ENCODE results near the gene DIDO1.

The DIDO1 gene

GRCh38 chr20:62951143-62951895, 25.0 kb upstream of the DIDO1 start:
- DNase-seq (ENCODE audit: low read depth) = no peak

- DNase-seq (ENCODE audit: low read depth) = no peak
These were observed 24.4 kb upstream of the DIDO1 start for GRCh38 chr20:62950741-62951140.

- DNase-seq (ENCODE audit: low read depth) = no peak
These were observed 23.7 kb upstream of the DIDO1 start for GRCh38 chr20:62949962-62950361.

GRCh38 chr20:62949153-62949821, 23.0 kb upstream of the DIDO1 start:
- no peak for DNase-seq (ENCODE audit: low read depth)

- DNase-seq (ENCODE audit: low read depth) = no peak
These were observed 21.4 kb upstream of the DIDO1 start for GRCh38 chr20:62947532-62948300.

DNA sequence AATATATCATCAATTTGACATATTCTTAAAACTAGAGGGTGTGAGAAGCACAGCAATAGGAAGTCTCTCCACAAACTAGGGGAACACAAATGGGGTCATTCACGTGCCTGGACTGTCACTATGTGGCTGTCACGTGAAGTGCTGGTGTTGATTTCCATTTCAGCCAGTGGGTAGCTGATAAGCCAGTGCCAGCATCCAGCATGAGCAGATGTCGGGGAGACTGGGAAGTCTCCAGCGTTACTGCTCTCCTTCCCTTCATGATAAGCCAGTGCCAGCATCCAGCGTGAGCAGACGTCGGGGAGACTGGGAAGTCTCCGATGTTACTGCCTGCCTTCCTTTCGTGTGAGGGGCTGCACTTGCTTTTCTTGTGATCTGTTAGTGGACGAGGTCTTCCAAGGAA, 20.6 kb upstream of the DIDO1 start:
- DNase-seq (ENCODE audit: low read depth) = no peak

- no peak for DNase-seq (ENCODE audit: low read depth)
These were observed 19.6 kb upstream of the DIDO1 start for GRCh38 chr20:62945771-62946339.

DNA sequence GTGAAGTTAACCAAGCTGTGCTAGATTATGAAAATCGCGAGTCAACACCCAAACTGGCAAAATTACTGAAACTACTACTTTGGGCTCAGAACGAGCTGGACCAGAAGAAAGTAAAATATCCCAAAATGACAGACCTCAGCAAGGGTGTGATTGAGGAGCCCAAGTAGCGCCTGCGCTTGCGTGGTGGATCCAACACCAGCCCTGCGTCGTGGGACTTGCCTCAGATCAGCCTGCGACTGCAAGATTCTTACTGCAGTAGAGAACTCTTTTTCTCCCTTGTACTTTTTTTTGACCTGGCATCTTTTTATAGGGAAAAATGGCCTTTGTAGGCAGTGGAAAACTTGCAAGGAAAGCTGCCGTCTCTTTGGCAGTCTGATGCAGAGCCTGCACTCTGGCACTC, 18.4 kb upstream of the DIDO1 start:
- DNase-seq (ENCODE audit: low read depth) = no peak

DNA sequence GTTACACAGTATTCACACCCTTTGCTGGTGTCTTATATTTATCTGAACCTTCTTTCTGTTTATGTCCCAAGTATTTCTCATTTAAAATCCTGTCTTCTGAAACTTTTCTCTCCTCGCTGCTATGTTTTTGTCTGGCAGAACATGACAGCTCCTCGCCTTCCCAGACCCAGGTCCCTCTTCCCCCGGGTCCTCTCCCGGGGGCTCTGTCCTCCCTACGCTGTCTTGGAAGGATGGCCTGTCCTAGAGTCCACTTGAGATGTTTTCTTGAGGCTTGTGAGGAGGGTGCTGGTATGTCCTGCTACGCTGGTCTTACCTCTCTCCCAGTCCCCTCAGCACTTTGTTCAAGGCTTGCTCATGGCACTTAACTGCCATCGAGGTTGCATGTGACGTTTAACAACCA, 17.9 kb upstream of the DIDO1 start:
- no peak for DNase-seq (ENCODE audit: low read depth)

DNA sequence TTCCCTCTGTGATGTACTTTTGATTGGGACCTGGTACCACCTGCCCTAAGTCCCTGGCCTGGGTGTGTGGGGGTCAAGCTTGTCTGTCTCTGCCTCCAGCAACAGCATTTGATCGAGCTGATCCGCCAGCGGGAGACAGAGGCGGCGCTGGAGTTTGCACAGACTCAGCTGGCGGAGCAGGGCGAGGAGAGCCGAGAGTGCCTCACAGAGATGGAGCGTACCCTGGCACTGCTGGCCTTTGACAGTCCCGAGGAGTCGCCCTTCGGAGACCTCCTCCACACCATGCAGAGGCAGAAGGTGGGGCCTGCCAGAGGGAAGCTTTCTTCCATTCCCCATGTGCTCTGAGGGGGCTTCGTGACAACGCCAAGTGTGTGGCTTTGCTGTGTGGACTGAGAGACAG, 17.1 kb upstream of the DIDO1 start:
- DNase-seq (ENCODE audit: low read depth) = no peak

- no peak for DNase-seq (ENCODE audit: low read depth)
These were observed 16.2 kb upstream of the DIDO1 start for GRCh38 chr20:62942456-62942855.

DNA sequence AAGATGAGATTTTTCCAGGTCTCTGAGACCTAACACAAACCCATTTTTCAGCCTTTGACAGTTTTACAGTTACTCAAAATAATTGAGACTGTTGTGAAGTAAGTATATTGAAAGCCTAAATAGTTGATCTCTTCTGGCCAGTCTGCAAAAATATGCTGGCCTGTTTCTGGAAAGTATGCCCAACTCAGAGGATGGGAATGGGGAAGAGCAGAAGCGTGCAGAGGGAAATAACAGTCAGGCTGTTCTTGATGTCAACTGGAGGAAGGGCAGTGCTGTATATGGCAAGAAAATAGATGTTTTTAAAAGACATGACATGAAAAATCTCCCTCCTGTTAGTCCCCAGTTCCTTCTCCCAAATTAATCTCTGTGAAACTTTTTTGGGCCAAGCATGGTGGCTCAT, 15.5 kb upstream of the DIDO1 start:
- no peak for DNase-seq (ENCODE audit: low read depth)

- no peak for DNase-seq (ENCODE audit: low read depth)
These were observed 14.6 kb upstream of the DIDO1 start for GRCh38 chr20:62940875-62941274.

DNA sequence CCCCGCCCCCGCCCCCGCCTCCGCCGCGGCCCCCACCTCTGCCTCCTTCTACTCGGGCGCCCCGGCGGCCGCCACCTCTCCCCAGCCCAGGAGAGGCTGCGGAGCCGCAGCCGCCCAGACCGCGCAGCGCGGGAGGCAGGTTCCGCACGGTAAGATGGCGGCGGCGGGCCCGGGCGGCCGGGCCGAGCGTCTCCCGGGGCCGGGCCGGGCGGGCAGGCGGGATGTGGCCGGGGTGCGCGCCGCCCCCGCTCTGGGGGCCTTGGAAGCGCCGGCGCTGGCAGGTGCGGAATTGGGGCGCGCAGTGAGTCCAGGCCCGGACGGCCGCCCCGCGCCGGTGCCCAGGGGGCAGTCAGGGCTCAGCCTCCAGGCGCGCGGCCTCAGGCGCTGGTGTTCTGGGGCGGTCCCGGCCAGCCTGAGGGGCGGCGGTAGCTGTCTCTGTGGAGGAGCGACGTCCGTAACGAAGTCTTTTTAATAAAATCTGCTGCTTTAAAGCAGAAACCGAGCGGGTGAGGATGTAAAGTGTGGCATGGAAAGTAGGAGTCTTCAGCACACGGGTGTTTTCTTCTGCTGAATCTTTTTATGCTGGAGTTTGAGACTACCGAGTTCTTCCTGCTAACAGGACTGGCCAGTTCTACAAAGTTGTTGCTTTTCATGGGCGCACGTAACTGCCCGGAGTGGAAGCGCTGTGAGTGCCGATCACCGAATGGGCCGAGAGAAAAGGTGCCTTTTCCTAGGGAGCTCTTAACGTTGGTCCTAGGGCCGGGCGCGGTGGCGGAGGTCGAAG, 12.0 kb upstream of the DIDO1 start, which contains the start of gene GID8:
GID8 (plus strand) TSS at position 43 of the 784 bp plus-strand sequence. CDS start 3,356 bp downstream, outside the sequence.
- peak; percentile 34 for DNase-seq (ENCODE audit: low read depth)

DNA sequence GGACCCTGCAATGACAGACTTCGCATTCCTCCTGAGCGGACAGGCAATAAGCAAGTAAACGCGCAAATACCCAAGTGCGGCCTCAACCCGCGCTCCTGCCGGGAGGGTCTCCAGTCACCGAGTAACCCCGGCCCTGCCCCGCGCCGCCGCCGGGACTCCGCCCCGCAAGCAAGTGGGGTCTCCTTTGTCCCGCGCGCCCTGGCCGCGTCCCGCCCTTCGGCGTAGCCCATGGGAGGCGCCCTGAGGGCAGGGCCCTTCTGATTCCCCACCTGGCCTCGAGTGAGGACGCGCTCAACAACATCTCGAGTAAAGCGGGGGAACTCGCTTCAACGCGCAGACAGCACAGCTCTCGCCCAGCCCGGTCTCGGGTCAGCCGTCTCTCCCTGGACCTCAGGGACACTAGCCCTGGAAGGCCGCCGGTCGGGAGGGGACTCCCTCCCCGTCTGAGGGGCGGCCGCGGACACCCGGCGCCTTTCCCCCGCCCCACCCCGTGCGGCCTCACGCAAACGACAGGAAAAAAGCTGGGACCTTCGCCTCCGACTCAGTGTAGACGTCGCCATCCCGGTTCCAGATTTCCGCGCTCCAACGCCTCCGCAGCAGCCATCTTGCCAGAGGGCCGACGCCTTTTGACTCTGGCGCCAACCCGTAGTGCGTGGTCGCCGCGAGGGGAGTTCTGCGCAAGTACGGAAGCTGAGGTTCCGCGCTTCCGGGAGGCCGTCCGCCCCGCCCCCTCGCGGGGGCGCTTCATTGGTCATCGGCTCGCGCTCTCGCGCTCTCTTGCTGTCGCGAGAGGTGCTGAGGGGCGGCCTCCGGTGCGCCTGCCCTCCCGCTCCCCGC, 11.2 kb upstream of the DIDO1 start:
- peak; percentile 96 for DNase-seq (ENCODE audit: low read depth)

GRCh38 chr20:62935968-62936585, 9.8 kb upstream of the DIDO1 start:
- no peak for DNase-seq (ENCODE audit: low read depth)

DNA sequence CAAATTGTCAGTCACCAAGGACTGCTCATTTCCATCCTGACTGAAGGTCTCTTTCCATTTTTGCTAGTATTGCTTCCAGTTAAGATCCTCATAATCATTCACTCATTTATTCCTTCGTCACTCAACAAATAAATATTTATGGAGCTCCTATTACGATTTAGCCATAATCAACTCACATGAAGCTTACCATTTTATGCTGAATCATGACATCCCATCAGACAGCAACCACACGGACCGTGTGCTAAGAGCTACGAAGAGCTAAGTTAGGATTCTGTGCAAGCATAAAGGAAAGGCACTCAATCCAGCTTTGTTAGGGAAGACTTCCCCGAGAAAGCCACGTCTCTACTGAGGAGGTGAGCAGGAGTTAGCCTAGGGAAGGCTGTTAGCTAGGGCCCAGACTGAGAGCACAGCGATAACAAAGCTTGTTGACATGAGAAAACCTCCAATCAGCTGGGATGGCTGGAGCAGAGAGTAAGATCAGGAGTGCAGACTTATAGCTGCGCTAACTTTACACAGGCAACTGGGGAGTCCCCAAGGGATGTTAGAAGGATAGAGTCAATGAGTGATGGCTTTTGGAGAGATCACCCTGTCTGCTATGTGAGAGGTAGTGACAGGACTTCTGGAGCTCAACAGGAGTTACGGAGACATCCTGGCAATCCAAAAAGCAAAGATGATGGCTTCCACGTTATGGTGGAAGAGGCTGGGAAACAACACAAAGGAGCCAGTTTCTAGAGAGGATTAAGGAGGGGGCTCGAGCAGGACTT, 9.1 kb upstream of the DIDO1 start:
- DNase-seq (ENCODE audit: low read depth) = no peak

DNA sequence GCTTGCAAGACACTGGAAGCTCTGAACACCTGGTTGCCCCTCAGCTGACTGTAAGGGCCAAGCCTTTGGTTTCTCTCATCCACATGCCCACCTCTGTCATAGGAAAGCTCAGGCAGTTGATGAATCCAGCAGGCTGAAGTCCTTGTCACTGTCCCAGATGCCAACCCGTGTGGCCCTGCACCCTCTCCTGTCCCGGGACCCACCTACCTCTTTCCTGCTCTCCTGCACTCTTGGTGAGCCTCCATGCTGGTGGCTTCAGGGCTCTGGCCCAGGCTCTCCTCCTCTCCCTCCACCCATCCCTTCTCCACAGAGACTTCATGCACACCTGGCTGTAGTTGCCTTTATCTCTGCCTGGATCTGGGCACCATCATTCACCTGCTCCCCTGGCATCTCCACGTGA, 7.7 kb upstream of the DIDO1 start:
- no peak for DNase-seq (ENCODE audit: low read depth)

- DNase-seq (ENCODE audit: low read depth) = no peak
These were observed 5.2 kb upstream of the DIDO1 start for GRCh38 chr20:62931464-62931863.
